ENCODE data around the gene ACBD4. TPM values are rescaled to one million over a fixed set of nuclear protein-coding genes. Genes with fewer than 3 reads are reported as not detected.

The ACBD4 gene
- total and polyA plus RNA-seq, 2 of the 13 experiments (the other 11 are each of a cell fraction or from before 2014, with no cell fraction given) = 16.1 to 26.9 TPM

- TF ChIP-seq PRDM15 (CRISPR knock-in tag; IDR thresholded peaks at IDR 0.05) (peak; percentile 47; the same call in 1 of the 2 replicates), TP53 (CRISPR knock-in tag; conservative IDR thresholded peaks at IDR 0.05) (no peak), FOXK2 (IDR thresholded peaks at IDR 0.05) (peak; percentile 99), GABPB1 (CRISPR knock-in tag; IDR thresholded peaks at IDR 0.05) (peak; percentile 88), ZNF709 (CRISPR knock-in tag; IDR thresholded peaks at IDR 0.05) (peak; percentile 40), STAT6 (CRISPR knock-in tag; IDR thresholded peaks at IDR 0.05; ENCODE audit: borderline replicate concordance) (peak; percentile 93), EHMT2 (IDR thresholded peaks at IDR 0.05; ENCODE audit: borderline replicate concordance, low read depth, low read length) (no peak), ZNF713 (CRISPR knock-in tag; IDR thresholded peaks at IDR 0.05) (no peak), RFX5 (IDR thresholded peaks at IDR 0.05; ENCODE audit: low read depth, low read length) (peak; percentile 39; the same call in 1 of the 2 replicates), ZNF367 (CRISPR knock-in tag; IDR thresholded peaks at IDR 0.05; ENCODE audit: borderline replicate concordance) (no peak; the same call in 1 of the 2 replicates), KLF16 (CRISPR knock-in tag; IDR thresholded peaks at IDR 0.05) (peak in 1 of 2 experiments; percentile 96; a peak in 2 of 4 replicates), GMEB2 (CRISPR knock-in tag; IDR thresholded peaks at IDR 0.05; ENCODE audit: low read depth) (peak; percentile 69; the same call in 1 of the 2 replicates), FOXP1 (IDR thresholded peaks at IDR 0.05) (no peak), FOXP1 (CRISPR knock-in tag; IDR thresholded peaks at IDR 0.05) (peak; percentile 23), DRAP1 (CRISPR knock-in tag; IDR thresholded peaks at IDR 0.05) (peak; percentile 83), KAT2B (IDR thresholded peaks at IDR 0.05; ENCODE audit: borderline replicate concordance, low read depth, low read length) (no peak), TFDP1 (CRISPR knock-in tag; IDR thresholded peaks at IDR 0.05; ENCODE audit: borderline replicate concordance) (peak; percentile 62; the same call in 1 of the 2 replicates), U2AF2 (IDR thresholded peaks at IDR 0.05; ENCODE audit: low read depth, low read length) (0 out of 2 replicates have a peak, but pooled peaks have one; percentile 57), RAD21 (CRISPR knock-in tag; IDR thresholded peaks at IDR 0.05) (peak; percentile 6), ZFYVE20 (CRISPR knock-in tag; IDR thresholded peaks at IDR 0.05; ENCODE audit: borderline replicate concordance, low read depth) (no peak)
These were observed 26.0 kb downstream of the ACBD4 start, which contains the start of gene HEXIM2 (continued) for GRCh38 chr17:45161288-45162024.
